Activated gamma-delta T cell treated with Interleukin-2 at 50 U/mL for 16 hours (primary cell): ENCODE data around the gene TATDN3.
"Not testable (repeated sequence)": the region's sequence is repeated elsewhere in the genome, so short reads cannot be mapped to it uniquely, and the experiment has no call there.

ENCODE experiments used
- DNase-seq: peaks from one replicate; pipeline ENCODE4 v3.0.0-alpha.2; 2020

Gene TATDN3

DNA sequence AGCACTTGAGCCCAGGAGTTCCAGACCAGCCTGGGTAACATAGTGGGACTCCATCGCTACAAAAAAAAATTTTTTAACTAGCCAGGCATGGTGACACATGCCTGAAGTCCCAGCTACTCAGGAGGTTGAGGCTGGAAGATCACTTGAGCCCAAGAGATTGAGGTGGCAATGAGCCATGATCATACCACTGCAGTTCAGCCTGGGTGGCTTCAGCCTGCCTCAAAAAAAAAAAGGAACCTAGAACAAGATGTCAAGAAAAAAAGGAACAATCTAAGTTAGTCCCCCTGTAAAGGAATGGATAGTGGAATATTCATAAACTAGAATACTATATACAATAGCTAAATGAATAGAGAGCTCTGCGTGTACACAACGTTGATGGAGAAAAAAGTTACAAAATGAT, 14.5 kb upstream of the TATDN3 start:
- DNase-seq: no peak

DNA sequence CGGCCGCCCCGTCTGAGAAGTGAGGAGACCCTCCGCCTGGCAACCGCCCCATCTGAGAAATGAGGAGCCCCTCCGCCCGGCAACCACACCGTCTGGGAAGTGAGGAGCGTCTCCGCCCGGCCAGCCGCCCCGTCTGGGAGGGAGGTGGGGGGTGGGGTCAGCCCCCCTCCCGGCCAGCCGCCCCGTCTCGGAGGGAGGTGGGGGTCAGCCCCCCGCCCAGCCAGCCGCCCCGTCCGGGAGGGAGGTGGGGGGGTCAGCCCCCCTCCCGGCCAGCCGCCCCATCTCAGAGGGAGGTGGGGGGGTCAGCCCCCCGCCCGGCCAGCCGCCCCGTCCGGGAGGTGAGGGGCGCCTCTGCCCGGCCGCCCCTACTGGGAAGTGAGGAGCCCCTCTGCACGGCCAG, 12.6 kb upstream of the TATDN3 start:
- DNase-seq: not testable (repeated sequence)

GRCh38 chr1:212780759-212781158, 10.9 kb upstream of the TATDN3 start:
- no peak for DNase-seq

DNA sequence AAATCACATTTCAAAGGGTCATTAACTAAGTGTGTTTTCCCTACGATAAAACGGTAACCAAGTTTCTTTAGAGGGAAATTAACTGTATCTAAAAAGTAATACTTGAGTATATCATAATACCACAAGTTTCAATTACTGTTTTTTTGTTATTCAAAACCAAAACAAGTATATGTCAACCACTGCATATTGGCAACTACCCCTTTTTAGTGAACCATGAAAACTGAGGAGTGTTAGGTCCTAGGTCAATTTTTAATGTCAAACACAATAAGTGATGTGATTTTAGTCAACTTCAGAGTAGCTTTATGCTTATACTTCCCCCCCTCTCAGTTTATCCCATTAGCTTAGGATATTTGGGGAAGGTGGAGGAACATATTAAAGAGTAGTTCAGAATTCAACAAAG, 10.5 kb upstream of the TATDN3 start:
- no peak for DNase-seq

DNA sequence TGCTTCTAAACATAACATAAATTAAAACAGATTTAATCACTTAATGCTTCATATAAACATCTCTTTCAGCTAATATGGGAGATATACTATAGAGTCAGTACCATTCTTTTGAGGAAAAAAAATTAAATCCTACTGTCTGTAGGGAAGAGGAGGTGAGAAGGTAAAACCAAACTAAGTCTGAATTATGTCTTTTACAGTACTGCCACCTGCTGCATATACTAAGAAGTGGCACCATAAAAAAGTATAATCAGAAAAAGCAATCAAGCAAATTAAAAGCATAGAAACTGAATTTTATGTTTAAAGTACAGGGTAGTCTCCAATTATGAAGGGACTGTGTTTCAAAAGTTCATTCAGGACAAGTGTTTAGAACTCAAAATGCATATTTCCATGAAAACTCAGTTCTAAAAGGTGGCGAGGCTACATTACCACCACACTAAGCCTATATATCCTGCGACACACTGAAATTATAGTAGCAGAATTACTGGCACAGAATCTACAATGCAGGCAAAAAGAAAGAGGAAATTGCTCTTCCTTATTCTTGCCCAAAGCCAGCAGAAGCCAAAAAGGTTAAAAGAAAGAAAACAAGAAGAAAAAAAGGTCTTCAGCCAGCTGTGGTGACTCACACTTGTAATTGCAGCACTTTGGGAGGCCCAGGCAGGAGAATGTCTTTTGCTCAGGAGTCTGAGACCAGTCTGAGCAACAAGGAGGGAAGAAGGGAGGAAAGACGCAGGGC, 9.1 kb upstream of the TATDN3 start:
- no peak for DNase-seq

DNA sequence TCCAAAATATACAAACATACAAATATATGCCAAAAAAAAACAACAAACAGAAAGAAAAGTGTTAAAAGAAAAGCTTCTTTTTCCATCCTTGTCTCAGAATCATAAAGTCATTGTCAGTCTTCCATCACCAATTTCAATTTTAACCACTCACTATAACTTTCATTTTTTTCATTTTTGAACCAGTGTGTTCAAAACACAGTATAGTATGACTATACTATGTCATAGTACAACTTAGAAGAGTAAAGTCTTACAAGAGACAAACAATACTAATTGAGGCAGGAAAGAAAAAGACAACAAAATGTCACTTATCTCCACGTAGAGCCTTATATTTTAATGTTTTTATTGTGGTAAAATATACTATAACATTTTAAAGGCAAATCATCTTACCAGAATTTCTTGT, 7.7 kb upstream of the TATDN3 start:
- DNase-seq: no peak

DNA sequence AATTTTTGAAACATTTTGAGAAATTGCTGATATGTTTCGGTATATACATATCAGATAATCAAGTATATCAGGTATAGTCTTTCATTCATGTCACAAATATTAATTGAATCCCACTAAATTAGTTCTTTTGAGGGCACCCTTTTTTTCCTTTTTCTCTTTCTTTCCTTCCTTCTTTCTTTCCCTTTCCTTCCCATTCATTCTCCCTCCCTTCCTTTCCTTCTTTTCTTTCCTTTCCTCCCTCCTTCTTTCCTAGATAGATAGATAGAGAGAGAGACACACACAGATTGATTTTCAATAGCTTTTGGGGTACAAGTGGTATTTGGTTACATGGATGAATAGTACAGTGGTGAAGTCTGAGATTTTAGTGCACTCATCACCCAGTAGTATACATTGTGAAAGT, 5.8 kb upstream of the TATDN3 start:
- no peak for DNase-seq

DNA sequence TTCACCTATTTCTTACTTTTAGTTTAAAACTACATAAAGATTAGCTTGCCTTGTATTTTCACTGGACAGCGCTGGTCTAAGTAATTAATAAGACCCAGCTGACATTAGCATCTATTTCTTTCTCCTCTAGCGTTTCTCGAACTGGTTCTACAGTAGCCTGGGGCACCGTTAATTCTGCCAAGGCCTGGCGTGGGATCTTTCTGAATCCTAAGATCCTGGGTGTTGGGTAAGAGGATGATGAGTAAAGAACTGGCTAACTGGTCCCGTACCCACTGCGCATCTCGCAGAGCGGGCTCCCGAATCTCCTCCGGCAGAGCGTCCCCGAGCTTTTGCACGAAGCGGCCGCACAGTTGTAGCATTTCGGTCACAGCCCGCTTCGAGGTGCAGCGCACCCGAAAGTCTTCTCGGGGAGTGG, 426 bp upstream of the TATDN3 start:
- DNase-seq: no peak

DNA sequence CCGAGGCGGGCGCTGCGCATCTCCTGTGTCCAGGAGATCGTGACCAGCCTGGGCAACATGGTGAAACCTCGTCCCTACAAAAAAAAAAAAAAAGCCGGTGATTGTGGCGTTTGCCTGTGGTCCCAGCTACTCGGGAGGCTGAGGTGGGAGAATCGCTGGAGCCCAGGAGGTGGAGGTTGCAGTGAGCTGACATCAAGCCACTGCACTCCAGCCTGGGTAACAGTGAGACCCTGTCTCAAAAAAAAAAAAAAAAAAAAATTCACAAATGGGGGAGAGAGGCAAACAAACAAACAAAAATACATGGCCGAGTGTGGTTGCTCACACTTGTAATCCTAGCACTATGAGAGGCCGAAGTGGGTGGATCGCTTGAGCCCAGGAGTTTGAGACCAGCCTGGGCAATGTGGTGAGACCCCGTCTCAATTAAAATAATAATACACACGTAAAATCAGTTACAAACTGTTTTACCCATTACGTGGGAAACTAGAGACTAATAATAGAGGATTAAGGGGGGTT, 758 bp downstream of the TATDN3 start:
- no peak for DNase-seq

DNA sequence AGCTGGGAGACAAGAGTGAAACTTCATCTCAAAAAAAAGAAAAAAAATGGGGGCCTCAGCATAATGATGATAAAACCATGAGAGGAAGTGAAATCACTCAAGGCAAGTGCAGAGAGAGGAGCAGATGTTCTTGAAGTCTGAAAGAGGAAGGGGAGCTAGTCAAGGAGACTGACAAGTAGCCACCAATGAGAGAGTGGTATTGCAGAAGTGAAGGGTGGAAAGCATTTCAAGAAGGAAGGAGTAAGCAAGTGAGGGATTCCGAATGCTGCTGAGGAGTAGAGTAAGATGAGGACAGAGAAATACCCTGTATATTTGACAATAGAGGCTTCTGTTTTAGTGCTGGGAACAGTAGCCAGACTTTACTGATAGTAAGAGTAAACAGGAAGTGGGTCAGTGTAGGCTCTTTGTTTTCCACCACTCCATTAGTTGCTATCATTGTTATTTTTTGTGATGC, 2.9 kb downstream of the TATDN3 start:
- no peak for DNase-seq

GRCh38 chr1:212797681-212798080, 6.0 kb downstream of the TATDN3 start:
- DNase-seq: no peak

- no peak for DNase-seq
Observed at GRCh38 chr1:212805767-212806166, 14.1 kb downstream of the TATDN3 start.

- DNase-seq: no peak
Observed at GRCh38 chr1:212814537-212815334, 23.0 kb downstream of the TATDN3 start.

DNA sequence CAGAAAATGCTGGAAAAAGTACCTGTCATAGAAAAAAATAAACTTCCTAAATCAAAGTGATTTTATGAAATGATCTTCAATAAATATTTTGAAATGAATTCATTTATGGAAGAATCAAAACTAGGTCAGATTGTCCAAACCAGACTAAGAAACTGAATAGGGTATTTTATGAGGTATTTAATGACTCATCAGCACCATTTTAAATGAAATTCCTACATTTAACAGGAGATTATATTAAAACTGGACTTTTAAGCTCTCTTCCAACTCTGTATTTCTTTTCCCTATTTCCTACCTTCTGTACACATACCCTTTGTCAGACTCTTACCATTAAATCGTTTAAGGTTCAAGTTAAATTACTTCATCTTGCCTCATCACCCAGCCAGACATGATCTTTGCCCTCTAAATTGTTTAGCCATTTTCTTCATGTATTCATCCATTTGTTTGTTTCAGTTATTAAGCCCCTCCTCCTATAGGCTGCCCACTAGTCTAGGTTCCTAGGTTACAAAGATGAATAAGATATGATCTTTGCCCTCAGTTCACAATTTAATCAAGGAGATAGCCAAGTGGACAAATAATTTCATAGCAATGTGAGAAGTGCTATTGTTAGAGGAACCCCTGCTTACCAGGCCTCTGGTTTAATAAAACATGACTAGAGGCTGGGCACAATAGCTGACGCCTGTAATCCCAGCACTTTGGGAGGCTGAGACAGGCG, 25.0 kb downstream of the TATDN3 start:
- no peak for DNase-seq

DNA sequence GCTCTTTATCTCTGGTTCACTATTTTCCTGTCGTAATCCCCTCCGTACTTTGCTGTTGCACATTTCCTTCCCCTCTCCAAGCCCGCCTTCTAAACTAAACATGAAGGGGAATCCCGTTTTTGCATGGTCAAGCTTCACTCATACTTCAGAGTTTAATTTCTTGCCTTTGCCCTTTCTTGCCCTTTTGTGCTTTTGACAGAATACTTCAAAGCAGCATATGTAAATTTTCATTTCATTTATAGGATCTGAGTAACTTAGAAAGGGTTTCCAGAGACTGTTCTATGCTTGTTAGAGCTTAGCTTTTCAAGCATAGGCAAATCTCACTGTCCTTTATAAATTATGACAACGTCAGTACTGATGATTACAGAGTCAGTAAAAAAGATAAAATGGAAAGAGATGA, 28.0 kb downstream of the TATDN3 start:
- no peak for DNase-seq

GRCh38 chr1:212820969-212821368, 29.3 kb downstream of the TATDN3 start:
- DNase-seq: no peak

- DNase-seq: no peak
Observed at GRCh38 chr1:212822956-212823355, 31.3 kb downstream of the TATDN3 start.

- DNase-seq: no peak
Observed at GRCh38 chr1:212824201-212824600, 32.5 kb downstream of the TATDN3 start.

DNA sequence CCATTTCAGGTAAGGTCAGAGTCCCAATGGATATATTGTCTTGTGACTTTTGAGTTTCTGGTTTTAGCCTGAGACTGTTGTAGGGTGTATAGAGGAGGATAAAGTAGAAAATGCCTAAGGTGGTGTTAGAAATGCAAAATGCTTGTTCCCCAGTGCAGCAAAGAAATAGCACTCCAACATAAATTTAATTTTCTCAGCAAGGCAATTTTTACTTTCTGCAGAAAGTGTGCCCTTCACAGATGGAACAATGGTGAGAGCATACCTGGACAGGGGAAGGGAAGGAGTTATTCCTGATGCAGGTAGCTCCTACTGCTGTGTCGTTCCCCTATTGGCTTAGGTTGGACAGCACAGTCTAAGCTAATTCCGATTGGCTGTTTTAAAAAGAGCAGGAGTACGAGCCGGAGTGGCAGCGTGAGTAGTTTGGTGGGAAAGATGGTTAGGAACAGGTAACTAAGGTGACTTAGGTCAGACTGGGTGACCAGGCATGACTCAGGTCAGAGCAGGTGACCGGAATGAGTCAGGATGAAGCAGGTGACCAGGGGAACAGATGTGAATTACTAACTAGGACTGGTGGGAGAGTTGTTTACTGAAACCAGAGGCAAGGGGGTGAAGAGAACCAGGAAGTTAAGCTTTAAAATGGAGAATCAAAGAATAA, 34.2 kb downstream of the TATDN3 start:
- DNase-seq: no peak

DNA sequence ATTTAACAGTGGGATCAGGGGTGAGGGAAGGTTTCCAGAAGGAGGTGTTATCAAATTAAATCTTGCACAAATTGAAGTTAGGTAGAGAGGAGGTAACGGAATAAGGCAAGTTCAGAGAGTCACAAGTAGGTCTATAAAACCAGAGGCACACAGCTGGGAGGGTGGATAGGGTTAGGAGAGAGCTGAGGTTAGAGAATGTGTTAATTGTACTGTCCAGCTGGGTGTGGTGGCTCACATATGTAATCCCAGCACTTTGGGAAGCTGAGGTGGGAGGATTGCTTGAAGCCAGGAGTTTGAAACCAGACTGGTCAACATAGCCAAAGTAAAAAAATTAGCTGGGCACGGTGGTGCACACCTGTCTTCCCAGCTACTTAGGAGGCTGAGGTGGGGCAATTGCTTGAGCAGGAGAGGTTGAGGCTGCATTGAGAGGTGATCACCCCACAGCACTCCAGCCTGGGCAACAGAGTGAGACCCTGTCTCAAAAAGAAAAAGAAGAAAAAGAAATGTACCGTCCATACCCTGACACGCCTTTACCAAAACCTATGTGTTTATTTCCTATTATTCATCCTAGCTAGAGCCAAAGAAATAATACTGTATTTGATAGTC, 35.6 kb downstream of the TATDN3 start:
- DNase-seq: no peak

- DNase-seq: no peak
Observed at GRCh38 chr1:212827831-212828278, 36.2 kb downstream of the TATDN3 start.

DNA sequence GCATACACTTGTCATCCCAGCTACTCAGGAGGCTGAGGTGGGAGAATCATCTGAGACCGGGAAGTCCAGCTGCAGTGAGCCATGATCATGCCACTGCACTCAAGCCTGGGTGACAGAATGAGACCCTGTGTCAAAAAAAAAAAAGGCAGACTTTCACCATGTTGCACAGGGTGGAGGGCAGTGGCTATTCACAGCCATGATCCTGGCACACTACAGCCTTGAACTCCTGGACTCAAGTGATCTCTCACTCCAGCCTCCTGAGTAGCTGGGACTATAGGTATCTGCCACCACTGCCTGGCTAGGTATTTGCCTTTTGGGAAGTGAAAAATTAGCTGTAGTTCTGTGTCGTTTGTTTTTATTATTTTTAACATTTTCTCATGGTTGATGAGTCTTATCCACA, 36.7 kb downstream of the TATDN3 start:
- DNase-seq: no peak
